ENCODE data around the gene OTUB1.

GRCh38 chr11:63958008-63958407 lies 28.2 kb upstream of the OTUB1 start:
- TF ChIP-seq, protein P1, sequence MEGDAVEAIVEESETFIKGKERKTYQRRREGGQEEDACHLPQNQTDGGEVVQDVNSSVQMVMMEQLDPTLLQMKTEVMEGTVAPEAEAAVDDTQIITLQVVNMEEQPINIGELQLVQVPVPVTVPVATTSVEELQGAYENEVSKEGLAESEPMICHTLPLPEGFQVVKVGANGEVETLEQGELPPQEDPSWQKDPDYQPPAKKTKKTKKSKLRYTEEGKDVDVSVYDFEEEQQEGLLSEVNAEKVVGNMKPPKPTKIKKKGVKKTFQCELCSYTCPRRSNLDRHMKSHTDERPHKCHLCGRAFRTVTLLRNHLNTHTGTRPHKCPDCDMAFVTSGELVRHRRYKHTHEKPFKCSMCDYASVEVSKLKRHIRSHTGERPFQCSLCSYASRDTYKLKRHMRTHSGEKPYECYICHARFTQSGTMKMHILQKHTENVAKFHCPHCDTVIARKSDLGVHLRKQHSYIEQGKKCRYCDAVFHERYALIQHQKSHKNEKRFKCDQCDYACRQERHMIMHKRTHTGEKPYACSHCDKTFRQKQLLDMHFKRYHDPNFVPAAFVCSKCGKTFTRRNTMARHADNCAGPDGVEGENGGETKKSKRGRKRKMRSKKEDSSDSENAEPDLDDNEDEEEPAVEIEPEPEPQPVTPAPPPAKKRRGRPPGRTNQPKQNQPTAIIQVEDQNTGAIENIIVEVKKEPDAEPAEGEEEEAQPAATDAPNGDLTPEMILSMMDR (IDR thresholded peaks at IDR 0.05): no peak
- TF ChIP-seq EZH2phosphoT487 (IDR thresholded peaks at IDR 0.05): no peak
